Trophoblast cell (in vitro differentiated cells and primary cell): ENCODE measurements around the gene KCNH8.

Source experiments
- DNase-seq, 2 donors: peaks; one replicate each; pipeline ENCODE4 v3.0.0-alpha.2; 2016
- H2AFZ ChIP-seq: 2 replicates; pipeline ENCODE4 v1.6.1; 2013; ENCODE audit warnings: low read length, moderate library complexity, mild to moderate bottlenecking; ENCODE audit not compliant: insufficient read depth, poor library complexity
- H2AK5ac ChIP-seq: 2 replicates; pipeline ENCODE4 v1.6.1; 2013; ENCODE audit warnings: mild to moderate bottlenecking, low read length
- H2BK120ac ChIP-seq: 2 replicates; pipeline ENCODE4 v1.6.1; 2013; ENCODE audit warnings: low read length, mild to moderate bottlenecking, moderate library complexity; ENCODE audit not compliant: insufficient read depth, poor library complexity
- H2BK12ac ChIP-seq: 2 replicates; pipeline ENCODE4 v1.6.1; 2013; ENCODE audit warnings: mild to moderate bottlenecking, low read length, moderate library complexity
- H2BK5ac ChIP-seq: 2 replicates; pipeline ENCODE4 v1.6.1; 2013; ENCODE audit warnings: low read length, low read depth, moderate library complexity, mild to moderate bottlenecking; ENCODE audit not compliant: poor library complexity
- H3K14ac ChIP-seq: 2 replicates; pipeline ENCODE4 v1.6.1; 2013; ENCODE audit warnings: mild to moderate bottlenecking, low read length
- H3K18ac ChIP-seq: 2 replicates; pipeline ENCODE4 v1.6.1; 2013; ENCODE audit warnings: mild to moderate bottlenecking, low read length
- H3K23ac ChIP-seq: 2 replicates; pipeline ENCODE4 v1.6.1; 2013; ENCODE audit warnings: low read length
- H3K27ac ChIP-seq: 2 replicates; pipeline ENCODE4 v1.5.1; 2013; ENCODE audit warnings: low read depth, mild to moderate bottlenecking, inconsistent platforms, low read length, moderate library complexity
- H3K27me3 ChIP-seq: 2 replicates; pipeline ENCODE4 v1.6.1; 2013; ENCODE audit warnings: inconsistent platforms, mild to moderate bottlenecking, low read length, moderate library complexity; ENCODE audit not compliant: insufficient read depth
- H3K36me3 ChIP-seq, 2 experiments: 1 replicate in 1 of 2; 2 replicates in 1 of 2; pipeline ENCODE4 v1.6.1; 2013; ENCODE audit warnings: low read length in 2 of 2, mild to moderate bottlenecking in 2 of 2, moderate library complexity in 1 of 2; ENCODE audit not compliant: insufficient read depth in 2 of 2, control insufficient read depth in 1 of 2
- H3K4ac ChIP-seq: 2 replicates; pipeline ENCODE4 v1.6.1; 2013; ENCODE audit warnings: low read depth, mild to moderate bottlenecking, low read length, moderate library complexity
- H3K4me1 ChIP-seq, 2 experiments: 1 replicate in 1 of 2; 2 replicates in 1 of 2; pipeline ENCODE4 v1.6.1; 2013; ENCODE audit warnings: low read length in 2 of 2, mild to moderate bottlenecking in 2 of 2, moderate library complexity in 1 of 2; ENCODE audit not compliant: insufficient read depth in 2 of 2, control insufficient read depth in 1 of 2
- H3K4me2 ChIP-seq: 2 replicates; pipeline ENCODE4 v1.6.1; 2013; ENCODE audit warnings: inconsistent platforms, mild to moderate bottlenecking, low read length, moderate library complexity
- H3K4me3 ChIP-seq: 2 replicates; pipeline ENCODE4 v1.5.1; 2013; ENCODE audit warnings: mild to moderate bottlenecking, low read depth, low read length, inconsistent platforms
- H3K79me1 ChIP-seq: one replicate; pipeline ENCODE4 v1.6.1; 2013; ENCODE audit warnings: low read length
- H3K79me2 ChIP-seq: 2 replicates; pipeline ENCODE4 v1.6.1; 2013; ENCODE audit warnings: low read length, mild to moderate bottlenecking; ENCODE audit not compliant: control insufficient read depth, insufficient read depth, poor library complexity
- H3K9ac ChIP-seq: 2 replicates; pipeline ENCODE4 v1.6.1; 2013; ENCODE audit warnings: mild to moderate bottlenecking, low read length
- H3K9me3 ChIP-seq: 2 replicates; pipeline ENCODE4 v1.6.1; 2013; ENCODE audit warnings: low read depth, mild to moderate bottlenecking, control low read depth, inconsistent platforms, low read length; ENCODE audit not compliant: insufficient read depth
- H4K12ac ChIP-seq: 2 replicates; pipeline ENCODE4 v1.6.1; 2013; ENCODE audit warnings: low read depth, mild to moderate bottlenecking, low read length, moderate library complexity
- H4K8ac ChIP-seq: 2 replicates; pipeline ENCODE4 v1.6.1; 2013; ENCODE audit warnings: low read depth, mild to moderate bottlenecking, low read length, moderate library complexity
- H4K91ac ChIP-seq: one replicate; pipeline ENCODE4 v1.6.1; 2013; ENCODE audit warnings: low read depth, mild to moderate bottlenecking, low read length, moderate library complexity
- WGBS: extraction: QIAGEN DNeasy Blood & Tissue Kit; methylation state at CpG from one replicate; pipeline ENCODE4 v1.1.7; 2013; ENCODE audit warnings: missing lambda C conversion rate; ENCODE audit not compliant: insufficient read length, insufficient coverage; ENCODE audit errors: extremely low coverage; 5-methylcytosine and 5-hydroxymethylcytosine counted together

Gene KCNH8

DNA sequence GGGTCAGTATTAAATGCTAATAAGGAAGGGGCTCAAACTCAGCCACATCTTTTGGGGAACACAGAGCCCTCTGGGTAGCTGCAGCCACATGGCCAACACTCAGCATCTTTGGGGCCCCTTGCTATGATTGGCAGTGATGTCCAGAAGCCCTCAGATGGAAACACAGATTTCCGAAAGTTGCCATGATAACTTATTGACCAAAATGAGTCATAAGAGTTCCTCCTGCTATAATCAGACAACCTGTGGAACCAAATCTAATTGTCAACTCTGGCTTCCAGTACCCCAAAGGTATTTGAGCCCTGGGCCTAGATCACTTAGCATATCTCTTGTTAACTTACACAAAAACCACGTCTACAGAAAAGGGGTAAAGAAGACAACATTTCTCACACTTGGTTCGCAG, 392.2 kb downstream of the KCNH8 start:
- no peak overlapping the region for H4K8ac ChIP-seq
- H3K4ac ChIP-seq = no peak overlapping the region
- no peak overlapping the region for H4K91ac ChIP-seq
- H3K79me2 ChIP-seq = no peaks in the 10 kb centered on the region
- no peak overlapping the region for H2BK5ac ChIP-seq
- H2BK12ac ChIP-seq = no peak overlapping the region
- no peaks in the 10 kb centered on the region for H3K79me1 ChIP-seq
- H2AFZ ChIP-seq = no peak overlapping the region
- H3K27me3 ChIP-seq = no peaks in the 10 kb centered on the region
- no peak overlapping the region for H2AK5ac ChIP-seq
- H3K36me3 ChIP-seq = no peaks in the 10 kb centered on the region
- no peak overlapping the region for H3K23ac ChIP-seq
- H3K27ac ChIP-seq = no peak overlapping the region
- H3K9me3 ChIP-seq = no peaks in the 10 kb centered on the region
- no peak overlapping the region for H3K4me2 ChIP-seq
- no CpG with 5 or more reads among the region's 3 CpGs for WGBS
- no peak for DNase-seq
- H4K12ac ChIP-seq = no peak overlapping the region
- no peak overlapping the region for H3K14ac ChIP-seq
- H3K4me1 ChIP-seq = no peaks in the 10 kb centered on the region
- H3K18ac ChIP-seq = no peak overlapping the region
- H2BK120ac ChIP-seq = no peak overlapping the region
- no peak overlapping the region for H3K4me3 ChIP-seq
- H3K9ac ChIP-seq = no peak overlapping the region

DNA sequence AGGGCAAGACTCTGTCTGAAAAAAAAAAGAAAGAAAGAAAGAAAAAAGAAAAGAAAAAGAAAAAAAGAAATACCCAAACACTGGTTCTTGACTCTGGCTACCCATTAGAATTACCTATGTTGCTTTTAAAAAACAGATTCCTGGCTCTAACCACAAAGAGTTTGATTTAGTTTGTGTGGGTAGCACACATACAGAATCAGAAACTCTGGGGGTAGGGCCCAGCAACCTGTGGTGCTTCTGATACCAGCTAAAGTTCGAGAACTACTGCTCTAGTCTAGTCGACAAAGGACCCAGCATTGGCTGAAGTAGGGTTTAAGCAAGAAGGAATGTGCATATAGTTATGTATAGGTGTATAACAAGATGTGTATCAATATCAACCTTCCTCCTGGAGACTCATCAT, 393.0 kb downstream of the KCNH8 start:
- H3K27me3 ChIP-seq = no peaks in the 10 kb centered on the region
- H2BK120ac ChIP-seq = no peak overlapping the region
- H4K12ac ChIP-seq = no peak overlapping the region
- H2AFZ ChIP-seq = no peak overlapping the region
- no peak overlapping the region for H3K4me2 ChIP-seq
- no peaks in the 10 kb centered on the region for H3K4me1 ChIP-seq
- no peak overlapping the region for H3K4me3 ChIP-seq
- no peak overlapping the region for H2BK5ac ChIP-seq
- no peak overlapping the region for H3K4ac ChIP-seq
- H2AK5ac ChIP-seq = no peak overlapping the region
- no peaks in the 10 kb centered on the region for H3K36me3 ChIP-seq
- no peak overlapping the region for H3K14ac ChIP-seq
- no peak for DNase-seq
- H2BK12ac ChIP-seq = no peak overlapping the region
- H4K91ac ChIP-seq = no peak overlapping the region
- H3K18ac ChIP-seq = no peak overlapping the region
- H3K79me2 ChIP-seq = no peaks in the 10 kb centered on the region
- WGBS = no CpG with 5 or more reads among the region's 2 CpGs
- no peak overlapping the region for H3K27ac ChIP-seq
- no peaks in the 10 kb centered on the region for H3K9me3 ChIP-seq
- no peak overlapping the region for H3K23ac ChIP-seq
- no peak overlapping the region for H3K9ac ChIP-seq
- no peak overlapping the region for H4K8ac ChIP-seq
- H3K79me1 ChIP-seq = no peaks in the 10 kb centered on the region

GRCh38 chr3:19543212-19543841, 395.0 kb downstream of the KCNH8 start:
- no peak overlapping the region for H2BK120ac ChIP-seq
- H3K23ac ChIP-seq = no peak overlapping the region
- no peak overlapping the region for H3K4me3 ChIP-seq
- no peak overlapping the region for H4K12ac ChIP-seq
- H3K4ac ChIP-seq = no peak overlapping the region
- no peak overlapping the region for H3K14ac ChIP-seq
- H4K91ac ChIP-seq = no peak overlapping the region
- no peak overlapping the region for H2AFZ ChIP-seq
- no peak overlapping the region for H4K8ac ChIP-seq
- H3K27ac ChIP-seq = no peak overlapping the region
- H3K9me3 ChIP-seq = no peaks in the 10 kb centered on the region
- H3K79me1 ChIP-seq = no peaks in the 10 kb centered on the region
- H2AK5ac ChIP-seq = no peak overlapping the region
- H3K79me2 ChIP-seq = no peaks in the 10 kb centered on the region
- no peak overlapping the region for H3K18ac ChIP-seq
- WGBS = no CpG with 5 or more reads among the region's 4 CpGs
- H3K4me1 ChIP-seq = no peaks in the 10 kb centered on the region
- no peak overlapping the region for H3K4me2 ChIP-seq
- no peak overlapping the region for H3K9ac ChIP-seq
- H2BK5ac ChIP-seq = no peak overlapping the region
- H3K27me3 ChIP-seq = no peaks in the 10 kb centered on the region
- peak in 1 of 2 donors; percentile 47 for DNase-seq
- H3K36me3 ChIP-seq = no peaks in the 10 kb centered on the region
- no peak overlapping the region for H2BK12ac ChIP-seq

- no peak overlapping the region for H2BK12ac ChIP-seq
- H3K79me1 ChIP-seq = no peaks in the 10 kb centered on the region
- no peaks in the 10 kb centered on the region for H3K36me3 ChIP-seq
- no peak overlapping the region for H3K27ac ChIP-seq
- H3K9me3 ChIP-seq = no peaks in the 10 kb centered on the region
- H2AK5ac ChIP-seq = no peak overlapping the region
- H4K8ac ChIP-seq = no peak overlapping the region
- no peak overlapping the region for H3K4me2 ChIP-seq
- no peak overlapping the region for H3K4me3 ChIP-seq
- H4K91ac ChIP-seq = no peak overlapping the region
- no peak overlapping the region for H3K23ac ChIP-seq
- H3K18ac ChIP-seq = no peak overlapping the region
- no peaks in the 10 kb centered on the region for H3K79me2 ChIP-seq
- no peak overlapping the region for H3K9ac ChIP-seq
- DNase-seq = no peak
- WGBS = no CpG with 5 or more reads among the region's 2 CpGs
- H3K27me3 ChIP-seq = no peaks in the 10 kb centered on the region
- H2AFZ ChIP-seq = no peak overlapping the region
- H4K12ac ChIP-seq = no peak overlapping the region
- H3K4ac ChIP-seq = no peak overlapping the region
- H3K14ac ChIP-seq = no peak overlapping the region
- H2BK5ac ChIP-seq = no peak overlapping the region
- no peaks in the 10 kb centered on the region for H3K4me1 ChIP-seq
- no peak overlapping the region for H2BK120ac ChIP-seq
Measured at GRCh38 chr3:19547665-19548464, 399.6 kb downstream of the KCNH8 start.
